Transverse colon (tissue), 4 donors: ENCODE results near the gene STH. TPM values are rescaled to one million over a fixed set of nuclear protein-coding genes. Genes with fewer than 3 reads are reported as not detected.

Source experiments
- DNase-seq: peaks from one replicate; pipeline ENCODE4 v3.0.0-alpha.2; 2019
- H3K27ac ChIP-seq, 4 donors: fragments of 200-600 bp; sonication (generic); 2 replicates each; pipeline ENCODE4 v1.5.1; 2016 to 2018; ENCODE audit warnings: inconsistent platforms in 4 of 4
- H3K27me3 ChIP-seq: fragments of 200-600 bp; sonication (generic); 2 replicates; pipeline ENCODE4 v1.5.1; 2017; ENCODE audit warnings: inconsistent platforms
- H3K36me3 ChIP-seq, 4 donors: fragments of 200-600 bp; sonication (generic); 2 replicates each; pipeline ENCODE4 v1.5.1; 2017 to 2019; ENCODE audit warnings: inconsistent platforms in 4 of 4
- H3K4me1 ChIP-seq, 4 donors: fragments of 200-600 bp; sonication (generic); 2 replicates each; pipeline ENCODE4 v1.5.1; 2017 to 2020; ENCODE audit warnings: inconsistent platforms in 4 of 4
- H3K4me3 ChIP-seq, 4 donors: fragments of 200-600 bp; sonication (generic); 1 replicate in 1 of 4; 2 replicates in 3 of 4; pipeline versions ENCODE4 v1.5.1 to v1.6.1; 2017 to 2019; ENCODE audit warnings: inconsistent platforms in 4 of 4
- H3K9me3 ChIP-seq, 2 donors: fragments of 200-600 bp; sonication (generic); 2 replicates each; pipeline ENCODE4 v1.5.1; 2017 to 2019; ENCODE audit warnings: inconsistent platforms in 2 of 2
- EP300 ChIP-seq: sonication (generic); formaldehyde crosslinking; IDR thresholded peaks from one replicate; pipeline ENCODE4 v1.6.1; 2017; ENCODE audit warnings: antibody characterized with exemption, low read depth
- POLR2A ChIP-seq: fragments of 450-650 bp; IDR thresholded peaks from one replicate; pipeline ENCODE4 v1.6.1; 2016; ENCODE audit warnings: antibody characterized with exemption, mild to moderate bottlenecking, moderate library complexity
- POLR2AphosphoS5 ChIP-seq, 3 donors: sonication (generic); formaldehyde crosslinking; IDR thresholded peaks; one replicate each; pipeline ENCODE4 v1.6.1; 2016; ENCODE audit warnings: antibody characterized with exemption in 3 of 3
- WGBS, 2 donors: methylation state at CpG; one replicate each; pipeline ENCODE4 v1.1.5; 2018; ENCODE audit warnings: low coverage in 1 of 2; 5-methylcytosine and 5-hydroxymethylcytosine counted together
- in situ Hi-C, 4 donors: fragments of 200-750 bp; cut with MboI; loops; one replicate each; pipeline versions ENCODE4 v1.15.0 to v1.15.1; 2017; ENCODE audit warnings: low sequenced_read_pairs in 3 of 4, low pct_ligation_motif_present in 1 of 4, low pct_unique_long_range_greater_than_20kb in 1 of 4
- intact Hi-C: fragments of 100-400 bp; cut with DNase I; formaldehyde crosslinking; loops from one replicate; pipeline ENCODE4 v1.15.1; 2023; ENCODE audit warnings: low total_unique reads
- total RNA-seq, 4 donors: library from RNA; depleted of rRNA; stranded (reverse); fragments of >200 nt; gene quantifications; one replicate each; pipeline ENCODE4 v1.1.0, GENCODE V29; 2016
- TF ChIP-seq, protein P1 (sequence below), 5 experiments: fragments of 200-600 bp in 3 of 5; fragments of 450-650 bp in 2 of 5; sonication (generic) in 3 of 5; IDR thresholded peaks; 1 replicate in 2 of 5; 2 replicates in 3 of 5; pipeline ENCODE4 v1.5.1; 2016 to 2017; ENCODE audit warnings: antibody characterized with exemption in 5 of 5, inconsistent platforms in 3 of 5, mild to moderate bottlenecking in 2 of 5, moderate library complexity in 1 of 5

Gene STH
- total RNA-seq, 4 donors from 2014 or later = not detected

DNA sequence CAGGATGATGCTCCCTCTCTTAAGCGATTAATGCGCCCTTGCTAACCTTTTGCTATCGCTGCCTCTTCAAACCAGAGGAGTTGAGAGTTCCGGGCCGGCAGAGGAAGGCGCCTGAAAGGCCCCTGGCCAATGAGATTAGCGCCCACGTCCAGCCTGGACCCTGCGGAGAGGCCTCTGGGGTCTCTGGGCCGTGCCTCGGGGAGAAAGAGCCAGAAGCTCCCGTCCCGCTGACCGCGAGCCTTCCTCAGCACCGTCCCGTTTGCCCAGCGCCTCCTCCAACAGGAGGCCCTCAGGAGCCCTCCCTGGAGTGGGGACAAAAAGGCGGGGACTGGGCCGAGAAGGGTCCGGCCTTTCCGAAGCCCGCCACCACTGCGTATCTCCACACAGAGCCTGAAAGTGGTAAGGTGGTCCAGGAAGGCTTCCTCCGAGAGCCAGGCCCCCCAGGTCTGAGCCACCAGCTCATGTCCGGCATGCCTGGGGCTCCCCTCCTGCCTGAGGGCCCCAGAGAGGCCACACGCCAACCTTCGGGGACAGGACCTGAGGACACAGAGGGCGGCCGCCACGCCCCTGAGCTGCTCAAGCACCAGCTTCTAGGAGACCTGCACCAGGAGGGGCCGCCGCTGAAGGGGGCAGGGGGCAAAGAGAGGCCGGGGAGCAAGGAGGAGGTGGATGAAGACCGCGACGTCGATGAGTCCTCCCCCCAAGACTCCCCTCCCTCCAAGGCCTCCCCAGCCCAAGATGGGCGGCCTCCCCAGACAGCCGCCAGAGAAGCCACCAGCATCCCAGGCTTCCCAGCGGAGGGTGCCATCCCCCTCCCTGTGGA is 16.0 kb upstream of the STH start:
- TF ChIP-seq EP300 (no peak), POLR2A (no peak), POLR2AphosphoS5 (IDR thresholded peaks at IDR 0.05) (no peak)
- TF ChIP-seq, protein P1, sequence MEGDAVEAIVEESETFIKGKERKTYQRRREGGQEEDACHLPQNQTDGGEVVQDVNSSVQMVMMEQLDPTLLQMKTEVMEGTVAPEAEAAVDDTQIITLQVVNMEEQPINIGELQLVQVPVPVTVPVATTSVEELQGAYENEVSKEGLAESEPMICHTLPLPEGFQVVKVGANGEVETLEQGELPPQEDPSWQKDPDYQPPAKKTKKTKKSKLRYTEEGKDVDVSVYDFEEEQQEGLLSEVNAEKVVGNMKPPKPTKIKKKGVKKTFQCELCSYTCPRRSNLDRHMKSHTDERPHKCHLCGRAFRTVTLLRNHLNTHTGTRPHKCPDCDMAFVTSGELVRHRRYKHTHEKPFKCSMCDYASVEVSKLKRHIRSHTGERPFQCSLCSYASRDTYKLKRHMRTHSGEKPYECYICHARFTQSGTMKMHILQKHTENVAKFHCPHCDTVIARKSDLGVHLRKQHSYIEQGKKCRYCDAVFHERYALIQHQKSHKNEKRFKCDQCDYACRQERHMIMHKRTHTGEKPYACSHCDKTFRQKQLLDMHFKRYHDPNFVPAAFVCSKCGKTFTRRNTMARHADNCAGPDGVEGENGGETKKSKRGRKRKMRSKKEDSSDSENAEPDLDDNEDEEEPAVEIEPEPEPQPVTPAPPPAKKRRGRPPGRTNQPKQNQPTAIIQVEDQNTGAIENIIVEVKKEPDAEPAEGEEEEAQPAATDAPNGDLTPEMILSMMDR (IDR thresholded peaks at IDR 0.05) = no peak
- Histone ChIP-seq H3K27ac (no peak overlapping the region), H3K4me1 (no peaks in the 10 kb centered on the region), H3K4me3 (no peak overlapping the region), H3K27me3 (no peaks in the 10 kb centered on the region), H3K9me3 (no peaks in the 10 kb centered on the region), H3K36me3 (no peaks in the 10 kb centered on the region)
- in situ Hi-C loops (no loop called here), intact Hi-C loops (no loop called here)
- 93% methylated on average over 36 of the region's 41 CpGs; no CpG with 5 or more reads in 1 of the 2 donors for WGBS, 2 donors
- no peak for DNase-seq

DNA sequence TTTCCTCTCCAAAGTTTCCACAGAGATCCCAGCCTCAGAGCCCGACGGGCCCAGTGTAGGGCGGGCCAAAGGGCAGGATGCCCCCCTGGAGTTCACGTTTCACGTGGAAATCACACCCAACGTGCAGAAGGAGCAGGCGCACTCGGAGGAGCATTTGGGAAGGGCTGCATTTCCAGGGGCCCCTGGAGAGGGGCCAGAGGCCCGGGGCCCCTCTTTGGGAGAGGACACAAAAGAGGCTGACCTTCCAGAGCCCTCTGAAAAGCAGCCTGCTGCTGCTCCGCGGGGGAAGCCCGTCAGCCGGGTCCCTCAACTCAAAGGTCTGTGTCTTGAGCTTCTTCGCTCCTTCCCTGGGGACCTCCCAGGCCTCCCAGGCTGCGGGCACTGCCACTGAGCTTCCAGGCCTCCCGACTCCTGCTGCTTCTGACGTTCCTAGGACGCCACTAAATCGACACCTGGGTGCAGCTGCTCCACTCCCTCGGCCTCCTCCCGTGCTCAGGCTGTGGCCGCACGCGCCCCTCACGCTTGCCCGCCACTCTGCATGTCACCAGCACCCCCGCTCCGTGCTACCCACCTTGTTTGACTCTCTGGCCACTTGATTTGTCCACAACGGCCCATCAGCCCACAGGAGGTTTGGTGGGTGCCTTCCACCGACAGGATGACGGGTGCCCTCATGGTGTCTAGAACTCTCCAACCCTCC is 15.3 kb upstream of the STH start:
- WGBS, 2 donors = 84% methylated on average over 31 of the region's 31 CpGs; no CpG with 5 or more reads in 1 of the 2 donors
- intact Hi-C loops = no loop called here
- no peak for DNase-seq
- no peak overlapping the region for H3K27ac ChIP-seq
- no peaks in the 10 kb centered on the region for H3K36me3 ChIP-seq
- no peaks in the 10 kb centered on the region for H3K9me3 ChIP-seq
- TF ChIP-seq POLR2A (no peak), EP300 (no peak), POLR2AphosphoS5 (IDR thresholded peaks at IDR 0.05) (no peak)
- TF ChIP-seq, protein P1 (IDR thresholded peaks at IDR 0.05) = no peak
- no peaks in the 10 kb centered on the region for H3K4me1 ChIP-seq
- in situ Hi-C loops = no loop called here
- H3K27me3 ChIP-seq = no peaks in the 10 kb centered on the region
- no peak overlapping the region for H3K4me3 ChIP-seq

DNA sequence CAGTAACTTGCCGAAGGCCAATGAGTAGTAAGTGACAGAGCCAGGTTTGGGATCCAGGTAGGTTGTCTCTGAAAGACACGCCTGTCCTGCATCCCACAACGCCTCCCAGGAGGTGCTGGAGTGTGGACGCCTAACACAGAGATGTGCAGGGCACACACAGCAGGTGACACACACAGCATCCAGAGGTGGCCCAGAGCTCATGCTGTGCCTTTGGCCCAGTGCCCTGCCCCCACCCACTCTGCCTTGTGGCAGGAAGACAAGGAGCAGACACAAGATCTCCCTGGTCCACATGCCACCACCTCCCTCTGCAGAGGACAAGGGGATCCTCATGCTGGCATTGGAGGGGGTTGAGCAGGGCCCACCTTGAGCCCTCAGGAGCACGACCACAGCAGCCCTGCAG is 14.7 kb upstream of the STH start:
- H3K4me1 ChIP-seq = no peaks in the 10 kb centered on the region
- no peaks in the 10 kb centered on the region for H3K9me3 ChIP-seq
- no peak overlapping the region for H3K4me3 ChIP-seq
- intact Hi-C loops (no loop called here), in situ Hi-C loops (no loop called here)
- H3K36me3 ChIP-seq = no peaks in the 10 kb centered on the region
- no peak for DNase-seq
- H3K27me3 ChIP-seq = no peaks in the 10 kb centered on the region
- WGBS, 2 donors = 86 to 100% methylated on average over 1 to 5 of the region's 5 CpGs
- TF ChIP-seq, protein P1 (IDR thresholded peaks at IDR 0.05) = no peak
- no peak overlapping the region for H3K27ac ChIP-seq

DNA sequence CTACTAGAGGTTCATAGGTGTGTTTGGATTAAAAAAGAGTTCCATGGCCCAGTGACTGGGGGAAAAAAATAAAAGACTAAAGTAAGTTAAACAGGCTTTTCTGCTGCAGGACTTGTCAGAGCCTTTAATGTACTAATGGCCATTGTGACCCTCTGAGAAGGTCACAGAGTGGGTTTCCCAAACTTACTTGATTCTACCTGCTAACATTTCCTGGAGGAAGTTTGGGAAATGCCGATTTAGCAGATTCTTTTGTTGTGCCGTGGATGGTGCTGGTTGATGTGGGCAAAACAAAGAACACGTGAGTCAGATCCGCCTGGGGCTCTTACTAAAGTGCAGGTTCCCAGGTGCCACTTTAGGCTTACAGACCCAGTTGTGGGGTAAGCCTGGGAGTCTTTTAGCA is 13.6 kb upstream of the STH start:
- in situ Hi-C loops = no loop called here
- Histone ChIP-seq H3K27me3 (no peaks in the 10 kb centered on the region), H3K36me3 (no peaks in the 10 kb centered on the region), H3K27ac (no peak overlapping the region), H3K4me3 (no peak overlapping the region), H3K4me1 (no peaks in the 10 kb centered on the region), H3K9me3 (no peaks in the 10 kb centered on the region)
- TF ChIP-seq POLR2AphosphoS5 (IDR thresholded peaks at IDR 0.05) (no peak), POLR2A (no peak), EP300 (no peak)
- TF ChIP-seq, protein P1 (IDR thresholded peaks at IDR 0.05) = no peak
- WGBS, 2 donors = 64 to 87% methylated on average over 4 of the region's 4 CpGs
- DNase-seq = no peak
- intact Hi-C loops = no loop called here
